Mucosa of descending colon (tissue), 3 donors: ENCODE measurements around the gene IER5. TPM values are rescaled to one million over a fixed set of nuclear protein-coding genes. Genes with fewer than 3 reads are reported as not detected.
"Not testable (repeated sequence)": the region's sequence is repeated elsewhere in the genome, so short reads cannot be mapped to it uniquely, and the experiment has no call there.

Source experiments
- ATAC-seq: fragments of 200-7000 bp; cut with Tn5 transposase; one replicate; pipeline ENCODE4 v1.9.1; 2020; ENCODE audit warnings: mild to moderate bottlenecking, moderate library complexity
- DNase-seq, 3 donors: peaks; one replicate each; pipeline ENCODE4 v3.0.0-alpha.2; 2020
- H3K36me3 ChIP-seq: fragments of 200-600 bp; one replicate; pipeline ENCODE4 v1.8.0; 2021; ENCODE audit warnings: low read depth, mild to moderate bottlenecking
- H3K4me1 ChIP-seq: fragments of 200-600 bp; one replicate; pipeline ENCODE4 v1.8.0; 2021; ENCODE audit warnings: low read depth, mild to moderate bottlenecking
- H3K4me3 ChIP-seq: fragments of 200-600 bp; one replicate; pipeline ENCODE4 v1.8.0; 2021; ENCODE audit warnings: mild to moderate bottlenecking
- H3K9me3 ChIP-seq: fragments of 200-600 bp; one replicate; pipeline ENCODE4 v1.8.0; 2021; ENCODE audit warnings: mild to moderate bottlenecking
- intact Hi-C, 2 donors: fragments of 100-400 bp; cut with DNase I in 1 of 2; cut with micrococcal nuclease in 1 of 2; formaldehyde crosslinking; loops; one replicate each; pipeline versions ENCODE4 v1.11.0 to v1.11.1; 2022; cut with DNase I, micrococcal nuclease
- total RNA-seq, 3 donors: library from RNA; stranded (reverse); fragmentation: NEBNext Ultra II Directional in 2 of 3; extraction: Animal tissue kit (Norgen Biotek cat#: 25700) in 2 of 3; gene quantifications; one replicate each; pipeline versions ENCODE4 v1.2.1 to v1.2.4, GENCODE V29; 2021 to 2023
- TF ChIP-seq, protein P1 (sequence below): fragments of 200-600 bp; IDR thresholded peaks from one replicate; pipeline ENCODE4 v1.8.0; 2022; ENCODE audit warnings: antibody characterized with exemption, mild to moderate bottlenecking
- donor health status: DM: no; HTN: no; CAD: no; lungs with moderate emphysema.
- donor health status: DM: no; HTN: no; CAD: no.
- donor health status: DM: no; HTN: yes; CAD: no.

Gene IER5
- total RNA-seq, 3 donors from 2014 or later, result 15.4 to 16.7 (median 16.4) TPM

DNA sequence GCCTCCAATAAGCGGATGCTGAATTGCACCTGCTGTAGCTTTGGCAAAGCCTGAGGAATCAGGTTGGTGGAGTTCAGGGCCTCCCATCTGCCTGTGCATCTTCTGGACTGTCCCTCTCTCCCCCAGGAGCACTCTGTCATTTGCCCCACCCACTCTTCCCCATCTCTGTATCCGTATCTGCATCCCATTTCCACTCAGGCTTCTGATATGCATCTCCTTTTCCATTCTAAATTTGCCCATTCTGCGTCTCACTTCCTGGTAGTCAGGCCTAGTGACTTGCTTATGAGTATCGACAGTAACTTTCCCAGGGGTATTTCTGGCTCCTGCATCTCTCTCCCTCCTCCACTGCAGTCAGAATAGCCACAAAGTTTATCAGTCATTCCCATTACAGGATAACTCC, 39.1 kb upstream of the IER5 start:
- H3K36me3 ChIP-seq, result no peaks in the 10 kb centered on the region
- TF ChIP-seq, protein P1, sequence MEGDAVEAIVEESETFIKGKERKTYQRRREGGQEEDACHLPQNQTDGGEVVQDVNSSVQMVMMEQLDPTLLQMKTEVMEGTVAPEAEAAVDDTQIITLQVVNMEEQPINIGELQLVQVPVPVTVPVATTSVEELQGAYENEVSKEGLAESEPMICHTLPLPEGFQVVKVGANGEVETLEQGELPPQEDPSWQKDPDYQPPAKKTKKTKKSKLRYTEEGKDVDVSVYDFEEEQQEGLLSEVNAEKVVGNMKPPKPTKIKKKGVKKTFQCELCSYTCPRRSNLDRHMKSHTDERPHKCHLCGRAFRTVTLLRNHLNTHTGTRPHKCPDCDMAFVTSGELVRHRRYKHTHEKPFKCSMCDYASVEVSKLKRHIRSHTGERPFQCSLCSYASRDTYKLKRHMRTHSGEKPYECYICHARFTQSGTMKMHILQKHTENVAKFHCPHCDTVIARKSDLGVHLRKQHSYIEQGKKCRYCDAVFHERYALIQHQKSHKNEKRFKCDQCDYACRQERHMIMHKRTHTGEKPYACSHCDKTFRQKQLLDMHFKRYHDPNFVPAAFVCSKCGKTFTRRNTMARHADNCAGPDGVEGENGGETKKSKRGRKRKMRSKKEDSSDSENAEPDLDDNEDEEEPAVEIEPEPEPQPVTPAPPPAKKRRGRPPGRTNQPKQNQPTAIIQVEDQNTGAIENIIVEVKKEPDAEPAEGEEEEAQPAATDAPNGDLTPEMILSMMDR, result no peak
- ATAC-seq, result no peak
- no peaks in the 10 kb centered on the region for H3K9me3 ChIP-seq
- peaks cover 3% of the 10 kb centered on the region for H3K4me1 ChIP-seq
- no peak for DNase-seq
- intact Hi-C loops, result no loop called here
- H3K4me3 ChIP-seq, result no peak overlapping the region

DNA sequence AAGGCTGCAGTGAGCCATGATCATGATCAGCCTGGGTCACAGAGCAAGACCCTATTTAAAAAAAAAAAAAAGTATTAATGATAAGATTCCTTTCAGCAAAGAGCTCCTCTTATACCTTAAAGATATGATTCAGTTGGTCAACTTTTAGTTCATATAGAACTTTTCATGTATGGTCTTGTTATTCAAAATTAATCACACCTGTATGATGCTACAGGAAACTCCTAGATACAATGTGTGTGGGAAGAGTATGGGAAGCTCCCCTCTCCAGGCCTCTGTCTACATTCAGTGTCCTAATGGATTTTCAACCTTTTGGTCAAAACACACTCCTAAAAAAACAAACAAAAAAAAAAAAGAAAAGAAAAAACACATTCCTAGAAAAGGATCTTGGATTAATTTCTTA, 37.6 kb upstream of the IER5 start:
- Histone ChIP-seq H3K36me3 (no peaks in the 10 kb centered on the region), H3K9me3 (no peaks in the 10 kb centered on the region), H3K4me3 (no peak overlapping the region), H3K4me1 (no peaks in the 10 kb centered on the region)
- DNase-seq (no peak), ATAC-seq (no peak)
- intact Hi-C loops, result no loop called here
- TF ChIP-seq, protein P1, result no peak

DNA sequence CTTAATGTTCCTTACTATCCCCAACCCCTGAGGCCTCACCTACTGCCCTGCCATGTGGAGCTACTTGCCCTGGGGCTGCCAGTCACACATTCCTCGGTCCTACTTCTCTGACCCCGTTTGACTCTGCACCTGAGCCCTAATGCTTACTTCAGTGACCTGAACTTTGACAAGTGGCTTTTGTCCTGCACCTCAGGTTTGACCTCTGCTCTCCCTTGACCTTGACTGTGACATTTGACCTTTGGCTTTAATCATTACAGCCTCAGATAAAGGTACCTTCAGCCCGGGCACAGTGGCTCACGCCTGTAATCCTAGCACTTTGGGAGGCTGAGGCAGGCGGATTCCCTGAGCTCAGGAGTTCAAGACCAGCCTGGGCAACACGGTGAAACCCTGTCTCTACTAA, 31.9 kb upstream of the IER5 start:
- TF ChIP-seq, protein P1, result no peak
- ATAC-seq (no peak), DNase-seq (no peak)
- no peak overlapping the region for H3K4me3 ChIP-seq
- H3K36me3 ChIP-seq, result no peaks in the 10 kb centered on the region
- H3K4me1 ChIP-seq, result no peaks in the 10 kb centered on the region
- intact Hi-C loops, result no loop called here
- no peaks in the 10 kb centered on the region for H3K9me3 ChIP-seq

DNA sequence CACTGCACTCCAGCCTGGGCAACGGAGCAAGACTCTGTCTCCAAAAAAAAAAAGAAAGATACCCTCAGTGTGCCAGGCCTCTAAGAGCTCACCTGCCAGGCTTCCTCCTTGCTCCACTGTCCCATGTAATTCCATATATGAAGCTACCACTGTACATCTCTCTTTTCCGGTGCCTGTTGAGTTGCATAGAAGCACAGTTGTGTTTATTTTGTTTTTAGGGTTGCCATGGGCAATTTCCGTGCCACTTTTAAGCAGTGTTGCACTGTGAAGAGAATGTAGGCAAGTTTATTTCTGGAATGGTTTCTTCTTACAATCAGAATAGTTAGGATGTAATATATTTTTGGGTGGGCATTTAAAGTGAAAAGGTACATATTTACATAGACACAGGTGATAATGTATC, 31.4 kb upstream of the IER5 start:
- ATAC-seq (no peak), DNase-seq (no peak)
- no peaks in the 10 kb centered on the region for H3K4me1 ChIP-seq
- no peak overlapping the region for H3K4me3 ChIP-seq
- TF ChIP-seq, protein P1, result no peak
- no peaks in the 10 kb centered on the region for H3K9me3 ChIP-seq
- intact Hi-C loops, result no loop called here
- H3K36me3 ChIP-seq, result no peaks in the 10 kb centered on the region

DNA sequence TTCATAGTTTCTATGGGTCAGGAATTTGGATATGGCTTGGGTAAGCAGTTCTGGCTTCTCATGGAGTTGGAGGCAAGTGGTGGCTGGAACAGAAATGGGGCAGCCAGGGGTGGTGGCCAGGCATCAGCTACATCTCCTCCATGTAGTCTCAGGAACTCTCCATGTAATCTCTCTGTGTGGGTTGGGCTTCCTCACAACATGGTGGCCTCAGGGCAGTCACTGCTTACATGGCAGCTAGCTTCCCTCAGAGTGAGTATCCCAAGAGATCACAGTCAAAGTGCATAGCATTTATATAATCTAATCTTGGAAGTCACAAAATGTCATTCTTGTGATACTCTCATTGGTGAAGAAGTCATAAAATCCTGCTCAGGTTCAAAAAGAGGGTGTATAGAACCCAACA, 29.1 kb upstream of the IER5 start:
- Histone ChIP-seq H3K4me1 (no peaks in the 10 kb centered on the region), H3K36me3 (no peaks in the 10 kb centered on the region), H3K9me3 (no peaks in the 10 kb centered on the region), H3K4me3 (no peak overlapping the region)
- DNase-seq (no peak), ATAC-seq (no peak)
- TF ChIP-seq, protein P1, result no peak
- intact Hi-C loops, result no loop called here

DNA sequence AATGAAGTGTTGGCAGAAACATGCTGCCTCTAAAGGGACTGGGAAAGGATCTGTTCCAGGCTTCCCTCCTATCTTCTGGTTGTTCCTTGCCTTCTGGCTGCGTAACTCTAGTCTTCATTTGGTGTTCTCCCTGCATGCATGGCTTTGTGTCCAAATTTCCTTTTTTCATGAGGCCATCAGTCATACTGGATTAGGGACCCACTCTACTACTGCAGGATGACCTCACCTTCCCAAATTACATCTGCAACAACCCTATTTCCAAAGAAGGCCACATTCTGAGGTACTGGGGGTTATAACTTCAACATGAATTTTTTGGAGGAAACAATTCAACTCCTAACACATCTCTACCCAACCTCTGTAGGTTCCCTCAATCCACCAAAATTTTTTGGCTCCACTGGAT, 28.4 kb upstream of the IER5 start:
- TF ChIP-seq, protein P1, result no peak
- intact Hi-C loops, result no loop called here
- Histone ChIP-seq H3K4me1 (no peaks in the 10 kb centered on the region), H3K9me3 (no peaks in the 10 kb centered on the region), H3K36me3 (no peaks in the 10 kb centered on the region), H3K4me3 (no peak overlapping the region)
- no peak for ATAC-seq
- no peak for DNase-seq

DNA sequence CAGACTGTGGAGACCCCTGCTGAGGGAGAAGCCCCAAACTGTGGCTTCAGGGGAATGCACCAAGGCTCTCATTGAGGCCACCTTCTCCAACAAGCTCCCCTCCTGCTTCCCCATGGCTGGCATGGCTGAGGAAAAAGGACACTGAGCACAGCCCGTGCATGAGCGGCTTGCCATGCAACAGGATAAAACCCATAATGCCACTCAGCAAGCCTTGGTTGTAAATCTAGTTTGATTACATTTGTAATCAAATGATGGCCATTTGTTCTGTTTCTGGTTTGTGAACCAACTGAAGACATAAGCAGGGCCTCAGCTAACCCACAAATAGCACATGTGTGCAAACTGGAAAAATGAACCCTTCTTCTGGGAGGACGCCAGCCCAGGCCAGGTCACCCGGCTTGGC, 27.6 kb upstream of the IER5 start:
- H3K4me3 ChIP-seq, intact Hi-C loops, ATAC-seq, H3K9me3 ChIP-seq, H3K4me1 ChIP-seq, DNase-seq, H3K36me3 ChIP-seq: not testable (repeated sequence)
